Naive thymus-derived CD8-positive, alpha-beta T cell (primary cell): Measurements from ENCODE around the gene ADIPOQ. TPM values are rescaled to one million over a fixed set of nuclear protein-coding genes. Genes with fewer than 3 reads are reported as not detected.
A peak's percentile ranks its signal among the peaks of the same experiment; 100 is the strongest.
"Not testable (repeated sequence)": the region's sequence is repeated elsewhere in the genome, so short reads cannot be mapped to it uniquely, and the experiment has no call there.

ENCODE experiments used
- ATAC-seq, 2 donors: fragments of 150-1000 bp; cut with Tn5 transposase in 1 of 2; sonication (Bioruptor Pico), chemical (Tn5 transposase) in 1 of 2; 1 replicate in 1 of 2; 2 replicates in 1 of 2; pipeline ENCODE4 v1.10.0; 2021; ENCODE audit warnings: mild to moderate bottlenecking in 2 of 2, moderate library complexity in 2 of 2
- POLR2A ChIA-PET: fragments of 350-600 bp; sonication (Branson Sonifier 250); formaldehyde crosslinking; loops from one replicate; lab custom pipeline; 2021; ENCODE audit warnings: antibody characterized with exemption; lab: Charles Lee
- DNase-seq, 10 donors: peaks; one replicate each; pipeline versions ENCODE4 v3.0.0 to v3.0.0-alpha.2; 2020 to 2022
- H3K27ac Mint-ChIP-seq, 10 donors: one replicate each; pipeline ENCODE4 v1.8.0; 2020 to 2022; ENCODE audit warnings: mild to moderate bottlenecking in 10 of 10, mixed read lengths in 10 of 10, moderate library complexity in 4 of 10, inconsistent platforms in 1 of 10
- H3K27me3 Mint-ChIP-seq, 5 donors: one replicate each; pipeline ENCODE4 v1.8.0; 2021 to 2022; ENCODE audit warnings: mixed read lengths in 5 of 5
- H3K36me3 Mint-ChIP-seq, 3 donors: one replicate each; pipeline ENCODE4 v1.8.0; 2020 to 2022; ENCODE audit warnings: mixed read lengths in 3 of 3, mild to moderate bottlenecking in 2 of 3, inconsistent platforms in 1 of 3
- H3K4me1 Mint-ChIP-seq, 4 donors: one replicate each; pipeline ENCODE4 v1.8.0; 2021 to 2022; ENCODE audit warnings: mixed read lengths in 4 of 4
- H3K4me3 Mint-ChIP-seq, 10 donors: one replicate each; pipeline ENCODE4 v1.8.0; 2020 to 2022; ENCODE audit warnings: mild to moderate bottlenecking in 10 of 10, mixed read lengths in 10 of 10, moderate library complexity in 6 of 10, inconsistent platforms in 1 of 10
- H3K9me3 Mint-ChIP-seq, 9 donors: one replicate each; pipeline ENCODE4 v1.8.0; 2020 to 2022; ENCODE audit warnings: mixed read lengths in 9 of 9, mild to moderate bottlenecking in 3 of 9, inconsistent platforms in 1 of 9, moderate library complexity in 1 of 9
- polyA plus RNA-seq, 3 donors: library from polyadenylated mRNA; unstranded; fragments of 300-500 nt; fragmentation: Illumina TruSeq; gene quantifications; one replicate each; pipeline ENCODE4 v1.2.3, GENCODE V29; 2021
- total RNA-seq, 8 experiments: library from RNA in 2 of 8; stranded (reverse) in 2 of 8; gene quantifications; one replicate each; pipeline ENCODE4 v1.2.3 and lab custom pipeline; 2021 to 2026

ADIPOQ gene
- not detected for total RNA-seq
- polyA plus RNA-seq = not detected
- 0 to 0.09 (median 0) reads per million in 6 experiments for total RNA-seq (lab: John Stamatoyannopoulos, UW)

DNA sequence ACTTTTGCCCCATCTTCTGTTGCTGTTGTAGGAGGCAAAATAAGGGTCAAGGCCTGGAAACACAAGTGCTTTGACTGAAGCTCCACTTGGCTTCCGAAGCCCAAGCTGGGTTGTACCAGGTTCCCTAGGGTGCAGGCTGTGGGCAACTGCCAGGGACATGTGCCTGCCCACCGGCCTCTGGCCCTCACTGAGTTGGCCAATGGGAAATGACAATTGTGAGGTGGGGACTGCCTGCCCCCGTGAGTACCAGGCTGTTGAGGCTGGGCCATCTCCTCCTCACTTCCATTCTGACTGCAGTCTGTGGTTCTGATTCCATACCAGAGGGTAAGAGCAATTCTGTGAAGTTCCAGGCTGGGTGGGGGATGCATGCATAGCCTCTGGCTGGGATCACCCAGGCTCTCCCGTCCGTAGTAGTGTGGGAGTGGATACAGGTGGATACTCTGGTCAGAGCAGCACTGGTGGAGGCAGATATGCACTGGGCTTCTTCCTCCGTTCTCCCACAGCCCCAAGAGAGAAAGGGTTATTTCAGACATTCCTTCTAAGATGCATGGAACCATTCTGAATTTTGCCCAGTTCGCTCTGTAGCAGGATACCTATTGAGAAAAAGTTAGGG lies at the start of gene ADIPOQ:
ADIPOQ (plus strand) TSS at position 285 of the 613 bp plus-strand sequence. CDS start 10,349 bp downstream, outside the sequence.
- POLR2A ChIA-PET = no interaction called here
- no peaks in the 10 kb centered on the region for H3K9me3 Mint-ChIP-seq
- H3K27ac Mint-ChIP-seq = no peak within 1 kb of the TSS
- ATAC-seq (no peak), DNase-seq (no peak)
- no peaks in the 10 kb centered on the region for H3K36me3 Mint-ChIP-seq
- H3K4me3 Mint-ChIP-seq = no peak within 1 kb of the TSS
- no peaks in the 10 kb centered on the region for H3K4me1 Mint-ChIP-seq
- H3K27me3 Mint-ChIP-seq = peaks cover 2 to 11% (median 6%) of the 10 kb centered on the region in 5 donors

DNA sequence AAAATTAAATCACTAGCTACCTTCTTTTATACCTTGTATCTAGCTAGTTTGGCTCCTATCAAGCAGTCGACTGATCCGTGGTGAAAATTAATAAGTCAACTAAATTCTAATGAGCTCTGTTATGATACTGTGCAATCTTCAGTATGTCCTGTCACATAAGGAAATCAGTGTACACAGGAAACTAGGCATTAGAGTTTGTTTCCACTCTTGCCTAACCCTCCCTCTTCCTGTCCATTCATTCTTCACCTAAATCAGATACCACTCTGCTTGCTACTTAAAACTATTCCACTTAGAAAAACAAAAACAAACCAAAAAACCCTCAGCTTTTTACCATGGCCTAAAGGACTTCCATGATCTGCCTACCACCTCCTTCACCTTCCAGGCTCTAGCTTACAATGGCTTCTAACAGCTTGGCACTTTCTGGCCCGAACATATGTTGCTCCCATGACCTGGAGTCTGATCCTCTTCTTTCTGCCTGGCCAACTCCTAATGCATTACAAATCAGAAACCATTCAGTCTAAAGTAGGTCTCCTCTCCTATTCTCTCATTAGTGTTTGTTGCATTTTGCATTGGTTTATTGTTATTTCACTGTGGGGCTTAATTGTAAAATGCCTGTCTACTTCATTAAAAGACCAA lies 44.2 kb upstream of the ADIPOQ start:
- H3K4me1 Mint-ChIP-seq = peaks cover 0 to 15% (median 11%) of the 10 kb centered on the region in 4 donors
- no peaks in the 10 kb centered on the region for H3K9me3 Mint-ChIP-seq
- ATAC-seq (no peak), DNase-seq (no peak)
- no peaks in the 10 kb centered on the region for H3K27me3 Mint-ChIP-seq
- H3K36me3 Mint-ChIP-seq = peaks cover 0 to 76% (median 11%) of the 10 kb centered on the region in 3 donors
- POLR2A ChIA-PET = interaction anchor here (1.0 to 2.9 kb wide), 4 partner anchors 8 to 14 kb away, joined by 3 to 22 read pairs (median 5); partner anchors contain the start of genes EIF4A2 and RFC4
- no peak overlapping the region for H3K4me3 Mint-ChIP-seq
- peak overlapping the region in 2 of 10 donors; percentile 27 to 50 for H3K27ac Mint-ChIP-seq

DNA sequence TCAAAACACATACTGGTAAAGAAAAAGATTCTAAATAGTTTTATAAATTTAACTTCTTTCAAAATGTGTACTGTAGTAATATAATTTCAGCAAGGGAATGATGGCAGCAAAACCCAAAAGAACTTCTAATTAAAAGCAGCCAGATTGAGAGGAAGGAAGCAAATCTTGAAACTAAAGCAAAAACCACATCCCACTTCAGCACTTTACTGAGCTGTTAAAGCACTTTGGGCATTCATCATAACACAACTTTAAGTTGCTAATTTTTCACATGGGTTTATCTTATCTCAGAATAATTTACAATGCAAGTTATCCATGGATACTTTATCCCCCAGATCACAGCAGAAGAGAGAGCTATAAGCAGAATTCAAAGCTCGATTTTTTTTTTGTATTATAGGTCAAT lies 42.2 kb upstream of the ADIPOQ start:
- H3K27me3 Mint-ChIP-seq = no peaks in the 10 kb centered on the region
- POLR2A ChIA-PET = interaction anchor here (1.6 kb wide), 1 partner anchor 17 kb away, joined by 10 read pairs; the partner anchor contains the start of gene EIF4A2
- no peak for DNase-seq
- H3K4me1 Mint-ChIP-seq = peaks cover 0 to 25% (median 16%) of the 10 kb centered on the region in 4 donors
- peaks cover 0 to 64% (median 5%) of the 10 kb centered on the region in 3 donors for H3K36me3 Mint-ChIP-seq
- peak overlapping the region in 3 of 10 donors; percentile 10 to 77 (median 40) for H3K27ac Mint-ChIP-seq
- H3K4me3 Mint-ChIP-seq = peak overlapping the region in 1 of 10 donors; percentile 22
- no peak for ATAC-seq
- H3K9me3 Mint-ChIP-seq = no peaks in the 10 kb centered on the region

DNA sequence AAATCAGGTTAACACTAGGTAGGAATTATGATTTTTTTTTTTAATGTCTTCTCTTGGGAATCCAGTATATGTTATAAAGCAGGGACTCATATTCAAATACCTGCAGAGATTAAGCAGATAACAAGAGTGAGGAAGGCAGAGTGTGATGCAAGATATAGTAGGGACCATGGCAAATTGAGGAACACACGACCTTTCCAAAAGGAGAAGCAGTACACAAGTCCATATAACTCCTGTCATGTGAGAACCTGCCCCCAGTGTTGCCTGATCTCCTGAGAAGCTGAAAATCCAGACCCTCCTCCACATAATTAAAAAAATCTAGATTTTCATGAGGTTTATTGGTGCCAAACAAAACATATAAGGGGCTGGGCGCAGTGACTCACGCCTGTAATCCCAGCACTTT lies 39.8 kb upstream of the ADIPOQ start:
- POLR2A ChIA-PET = interaction anchor here (8.2 kb wide), 1 partner anchor 19 kb away, joined by 97 read pairs; the partner anchor contains the start of gene EIF4A2
- peaks cover 4 to 46% (median 30%) of the 10 kb centered on the region in 4 donors for H3K4me1 Mint-ChIP-seq
- peak overlapping the region in 1 of 10 donors; percentile 53 for H3K27ac Mint-ChIP-seq
- H3K4me3 Mint-ChIP-seq = no peak overlapping the region
- no peaks in the 10 kb centered on the region for H3K9me3 Mint-ChIP-seq
- ATAC-seq (no peak), DNase-seq (no peak)
- H3K36me3 Mint-ChIP-seq = peaks cover 0 to 46% (median 0%) of the 10 kb centered on the region in 3 donors
- H3K27me3 Mint-ChIP-seq = no peaks in the 10 kb centered on the region

DNA sequence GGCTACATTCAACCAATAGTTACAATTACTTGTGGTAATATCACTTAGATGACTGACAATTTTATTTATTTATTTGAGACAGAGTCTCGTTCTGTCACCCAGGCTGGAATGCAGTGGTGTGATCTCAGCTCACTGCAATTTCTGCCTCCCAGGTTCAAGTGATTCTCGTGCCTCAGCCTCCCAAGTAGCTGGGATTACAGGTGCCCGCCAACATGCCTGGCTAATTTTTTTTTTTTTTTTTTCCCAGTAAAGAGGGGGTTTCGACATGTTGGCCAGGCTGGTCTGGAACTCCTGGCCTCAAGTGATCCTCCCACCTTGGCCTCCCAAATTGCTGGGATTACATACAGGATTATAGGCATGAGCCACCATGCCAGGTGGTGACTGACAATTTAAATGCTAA lies 39.1 kb upstream of the ADIPOQ start:
- H3K9me3 Mint-ChIP-seq, H3K27me3 Mint-ChIP-seq, ATAC-seq, H3K27ac Mint-ChIP-seq, DNase-seq, H3K4me3 Mint-ChIP-seq: not testable (repeated sequence)
- H3K4me1 Mint-ChIP-seq = peaks cover 4 to 44% (median 30%) of the 10 kb centered on the region in 4 donors
- H3K36me3 Mint-ChIP-seq = peaks cover 0 to 41% (median 0%) of the 10 kb centered on the region in 3 donors
- POLR2A ChIA-PET = interaction anchor here (8.2 kb wide), 1 partner anchor 20 kb away, joined by 97 read pairs; the partner anchor contains the start of gene EIF4A2

DNA sequence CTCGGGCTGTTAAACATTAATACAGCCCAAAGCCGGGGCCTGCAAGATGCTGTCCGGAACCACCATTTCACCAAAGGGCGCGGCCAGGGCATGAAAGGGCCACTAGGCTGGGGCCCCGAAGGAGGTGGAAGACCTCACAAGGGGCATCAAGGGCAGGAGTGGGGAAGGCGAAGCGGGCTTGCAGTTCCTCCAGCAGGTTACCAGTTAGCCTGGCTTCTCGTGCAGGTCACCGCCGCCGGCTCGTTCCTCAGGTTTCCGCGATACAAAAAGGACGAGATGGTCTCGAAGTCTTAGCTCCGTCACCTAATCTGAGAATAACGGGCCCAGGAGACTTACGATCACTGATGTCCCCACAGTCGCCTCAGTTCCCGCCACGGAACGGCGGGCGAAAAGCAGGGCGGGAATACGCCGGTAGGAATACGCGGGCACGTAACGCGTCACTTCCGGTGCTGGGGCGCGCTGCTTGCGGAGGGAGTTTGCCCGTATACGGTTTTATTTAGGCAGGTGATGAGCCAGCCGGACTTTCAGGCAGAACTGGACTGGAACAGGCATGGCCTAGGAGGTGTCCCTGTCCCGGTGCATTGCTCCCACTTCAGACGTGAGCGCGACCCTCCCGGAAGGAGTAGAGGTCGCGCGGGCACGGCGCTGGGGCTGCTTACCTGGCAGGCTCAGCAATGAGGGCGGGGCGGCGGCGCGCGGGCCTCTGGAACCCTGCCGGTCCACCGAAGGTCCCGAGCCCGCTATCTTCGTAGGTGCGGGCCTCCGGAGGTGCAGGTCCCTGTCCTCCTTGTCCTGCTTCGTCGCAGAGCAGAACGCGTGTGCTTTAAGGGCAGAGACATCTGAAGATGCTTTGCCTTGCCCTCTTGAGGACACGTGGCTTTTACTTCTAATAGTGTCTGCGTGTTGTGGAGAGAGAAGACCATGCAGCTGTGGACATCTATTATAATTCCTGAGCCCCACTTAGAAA lies 36.1 kb upstream of the ADIPOQ start, which contains the start of gene RFC4:
RFC4 (minus strand) TSS at position 394 of the 967 bp plus-strand sequence. CDS start 1,769 bp downstream, outside the sequence.
- Mint-ChIP-seq H3K4me1 (peaks cover 4 to 31% (median 21%) of the 10 kb centered on the region in 4 donors), H3K27ac (peak within 1 kb of the TSS; percentile 93 to 99 (median 96)), H3K4me3 (peak within 1 kb of the TSS; percentile 84 to 97 (median 96)), H3K9me3 (no peaks in the 10 kb centered on the region), H3K27me3 (no peaks in the 10 kb centered on the region), H3K36me3 (peaks cover 0 to 17% (median 0%) of the 10 kb centered on the region in 3 donors)
- POLR2A ChIA-PET = interaction anchor here (0.6 to 8.2 kb wide), 9 partner anchors 8 to 869 kb away, joined by 3 to 97 read pairs (median 4); partner anchors contain the start of genes EIF4A2 and RPL39L
- DNase-seq (peak; percentile 68 to 90 (median 80)), ATAC-seq (peak; percentile 86 to 87)

DNA sequence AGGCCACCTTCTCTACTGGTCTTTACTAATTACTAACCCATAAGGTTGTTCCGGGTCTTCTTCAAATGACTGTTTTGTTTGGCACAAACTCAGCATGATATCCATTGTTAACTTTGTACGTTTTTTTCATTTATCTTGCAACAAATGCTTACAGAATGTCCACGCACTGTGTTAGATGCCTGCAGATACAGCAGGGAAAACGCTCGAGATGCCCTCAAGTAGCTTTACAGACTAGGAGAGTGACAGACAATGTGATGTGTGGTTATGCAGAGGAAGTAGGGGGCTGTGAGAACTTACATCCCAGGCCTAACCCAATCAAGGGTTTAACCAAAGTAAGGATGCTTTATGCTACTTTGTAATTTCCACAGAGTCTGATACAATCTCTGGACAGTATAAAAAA lies 35.3 kb upstream of the ADIPOQ start:
- Mint-ChIP-seq H3K4me3 (peak overlapping the region; percentile 84 to 97 (median 96)), H3K27me3 (no peaks in the 10 kb centered on the region), H3K27ac (peak overlapping the region; percentile 93 to 99 (median 96)), H3K4me1 (peaks cover 4 to 31% (median 21%) of the 10 kb centered on the region in 4 donors), H3K9me3 (no peaks in the 10 kb centered on the region), H3K36me3 (peaks cover 0 to 16% (median 0%) of the 10 kb centered on the region in 3 donors)
- DNase-seq (no peak), ATAC-seq (peak in 1 of 2 donors; percentile 39)
- POLR2A ChIA-PET = interaction anchor here (0.6 to 8.2 kb wide), 4 partner anchors 24 to 870 kb away, joined by 3 to 97 read pairs (median 9); partner anchors contain the start of gene EIF4A2

DNA sequence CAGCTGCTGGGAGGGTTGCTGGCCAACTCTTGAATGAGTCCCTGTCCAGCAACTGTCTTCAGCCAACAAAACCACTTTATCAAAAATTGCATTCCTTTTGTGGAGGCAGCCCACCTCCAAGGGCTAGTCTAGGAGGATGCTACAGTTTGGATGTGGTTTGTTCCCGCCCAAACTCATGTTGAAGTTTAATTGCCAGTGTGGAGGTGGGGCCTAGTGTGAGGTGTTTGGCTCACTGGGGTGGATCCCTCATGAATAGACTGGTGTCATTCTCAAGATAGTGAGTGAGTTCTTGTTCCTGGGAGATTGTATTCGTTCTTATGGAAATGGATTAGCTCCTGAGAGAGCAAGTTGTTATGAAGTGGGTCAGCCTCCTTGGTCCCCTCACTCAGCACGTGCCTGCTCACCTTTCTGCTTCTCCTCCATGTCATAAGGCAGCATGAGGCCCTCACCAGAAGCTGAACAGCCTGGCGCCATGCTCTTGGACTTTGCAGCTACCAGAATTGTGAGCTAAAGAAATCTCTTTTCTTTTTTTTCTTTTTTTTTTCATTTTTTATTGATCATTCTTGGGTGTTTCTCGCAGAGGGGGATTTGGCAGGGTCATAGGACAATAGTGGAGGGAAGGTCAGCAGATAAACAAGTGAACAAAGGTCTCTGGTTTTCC lies 32.0 kb upstream of the ADIPOQ start:
- ATAC-seq = no peak
- Mint-ChIP-seq H3K27me3 (peaks cover 0 to 5% (median 2%) of the 10 kb centered on the region in 5 donors), H3K9me3 (no peaks in the 10 kb centered on the region), H3K36me3 (no peaks in the 10 kb centered on the region), H3K27ac (no peak overlapping the region), H3K4me1 (peaks cover 4 to 19% (median 14%) of the 10 kb centered on the region in 4 donors), H3K4me3 (no peak overlapping the region)
- POLR2A ChIA-PET = no interaction called here
- no peak for DNase-seq

DNA sequence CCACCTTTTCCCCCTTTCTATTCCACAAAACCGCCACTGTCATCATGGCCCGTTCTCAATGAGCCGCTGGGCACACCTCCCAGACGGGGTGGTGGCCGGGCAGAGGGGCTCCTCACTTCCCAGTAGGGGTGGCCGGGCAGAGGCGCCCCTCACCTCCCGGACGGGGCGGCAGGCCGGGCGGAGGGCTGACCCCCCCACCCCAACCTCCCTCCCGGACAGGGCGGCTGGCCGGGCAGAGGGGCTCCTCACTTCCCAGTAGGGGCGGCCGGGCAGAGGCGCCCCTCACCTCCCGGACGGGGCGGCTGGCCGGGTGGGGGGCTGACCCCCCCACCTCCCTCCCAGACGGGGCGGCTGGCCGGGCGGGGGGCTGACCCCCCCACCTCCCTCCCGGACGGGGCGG lies 31.2 kb upstream of the ADIPOQ start:
- H3K9me3 Mint-ChIP-seq, POLR2A ChIA-PET, H3K36me3 Mint-ChIP-seq, H3K27ac Mint-ChIP-seq, DNase-seq, ATAC-seq, H3K4me3 Mint-ChIP-seq, H3K27me3 Mint-ChIP-seq: not testable (repeated sequence)
- peaks cover 4 to 11% (median 11%) of the 10 kb centered on the region in 4 donors for H3K4me1 Mint-ChIP-seq

DNA sequence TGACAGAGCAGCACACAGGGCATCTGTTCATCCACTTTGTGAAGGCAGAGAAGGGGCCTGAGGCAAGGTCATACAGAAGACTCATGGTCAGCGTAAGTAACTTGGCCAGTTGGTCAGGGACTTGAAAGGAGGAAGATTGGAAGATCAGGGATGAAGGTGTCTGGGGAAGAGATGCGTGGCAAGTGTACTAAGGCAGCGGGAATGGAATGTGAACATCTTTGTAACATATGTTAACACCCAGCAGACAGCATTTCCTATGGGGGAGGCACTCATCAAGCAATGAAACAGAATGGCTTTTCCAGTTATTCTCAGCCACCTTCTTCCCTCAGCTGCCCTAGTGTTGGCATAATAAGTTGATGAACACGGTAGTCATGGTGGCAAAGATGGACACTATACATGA lies 28.4 kb upstream of the ADIPOQ start:
- no peak for ATAC-seq
- Mint-ChIP-seq H3K27me3 (peaks cover 0 to 5% (median 2%) of the 10 kb centered on the region in 5 donors), H3K36me3 (no peaks in the 10 kb centered on the region), H3K4me1 (no peaks in the 10 kb centered on the region), H3K9me3 (no peaks in the 10 kb centered on the region), H3K4me3 (no peak overlapping the region), H3K27ac (no peak overlapping the region)
- POLR2A ChIA-PET = no interaction called here
- DNase-seq = no peak

DNA sequence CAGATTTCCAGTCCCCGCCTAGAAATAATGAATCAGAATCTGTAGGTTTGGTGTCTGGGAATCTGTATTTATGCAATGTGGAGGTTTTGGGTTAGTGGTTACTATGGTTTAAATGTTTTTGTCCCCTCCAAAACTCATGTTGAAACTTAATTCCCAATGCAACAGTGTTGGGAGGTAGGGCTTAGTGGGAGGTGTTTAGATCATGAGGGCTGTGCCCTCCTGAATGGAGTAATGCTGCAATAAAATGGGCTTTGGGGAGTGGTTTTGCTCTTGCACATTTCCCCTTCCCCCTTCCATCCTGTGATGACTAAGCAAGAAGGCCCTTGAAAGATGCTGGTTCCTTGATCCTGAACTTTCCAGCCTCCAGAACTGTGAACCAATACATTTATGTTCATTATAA lies 27.1 kb upstream of the ADIPOQ start:
- H3K36me3 Mint-ChIP-seq = no peaks in the 10 kb centered on the region
- H3K27ac Mint-ChIP-seq = no peak overlapping the region
- H3K4me1 Mint-ChIP-seq = no peaks in the 10 kb centered on the region
- ATAC-seq (no peak), DNase-seq (no peak)
- H3K27me3 Mint-ChIP-seq = peaks cover 0 to 5% (median 2%) of the 10 kb centered on the region in 5 donors
- H3K9me3 Mint-ChIP-seq = no peaks in the 10 kb centered on the region
- POLR2A ChIA-PET = no interaction called here
- H3K4me3 Mint-ChIP-seq = no peak overlapping the region
